ENCODE measurements around the gene NKTR.

The NKTR gene

GRCh38 chr3:42610976-42611375 lies 10.5 kb downstream of the NKTR start:
- H3K4me3 ChIP-seq (ENCODE audit: control insufficient read depth, low read depth, low read length), result no peak overlapping the region
- TF ChIP-seq CTCF (conservative IDR thresholded peaks at IDR 0.05; ENCODE audit: control insufficient read depth, insufficient read depth, low read depth, low read length), result no peak
- peak; percentile 16 for DNase-seq (ENCODE audit: low read depth)

GRCh38 chr3:42612217-42612616 lies 11.7 kb downstream of the NKTR start:
- no peak overlapping the region for H3K4me3 ChIP-seq (ENCODE audit: control insufficient read depth, low read depth, low read length)
- TF ChIP-seq CTCF (conservative IDR thresholded peaks at IDR 0.05; ENCODE audit: control insufficient read depth, insufficient read depth, low read depth, low read length), result no peak
- DNase-seq (ENCODE audit: low read depth), result no peak

GRCh38 chr3:42612928-42613327 lies 12.4 kb downstream of the NKTR start:
- no peak for DNase-seq (ENCODE audit: low read depth)
- TF ChIP-seq CTCF (conservative IDR thresholded peaks at IDR 0.05; ENCODE audit: control insufficient read depth, insufficient read depth, low read depth, low read length), result no peak
- H3K4me3 ChIP-seq (ENCODE audit: control insufficient read depth, low read depth, low read length), result no peak overlapping the region

- H3K4me3 ChIP-seq (ENCODE audit: control insufficient read depth, low read depth, low read length), result no peak overlapping the region
- peak; percentile 47 for TF ChIP-seq CTCF (conservative IDR thresholded peaks at IDR 0.05; ENCODE audit: control insufficient read depth, insufficient read depth, low read depth, low read length)
- peak; percentile 29 for DNase-seq (ENCODE audit: low read depth)
Observed at GRCh38 chr3:42613462-42613861, 13.0 kb downstream of the NKTR start.

- no peak for TF ChIP-seq CTCF (conservative IDR thresholded peaks at IDR 0.05; ENCODE audit: control insufficient read depth, insufficient read depth, low read depth, low read length)
- no peak overlapping the region for H3K4me3 ChIP-seq (ENCODE audit: control insufficient read depth, low read depth, low read length)
- DNase-seq (ENCODE audit: low read depth), result no peak
Observed at GRCh38 chr3:42631620-42632019, 31.1 kb downstream of the NKTR start.

- no peak for TF ChIP-seq CTCF (conservative IDR thresholded peaks at IDR 0.05; ENCODE audit: control insufficient read depth, insufficient read depth, low read depth, low read length)
- peak; percentile 57 for DNase-seq (ENCODE audit: low read depth)
- no peak overlapping the region for H3K4me3 ChIP-seq (ENCODE audit: control insufficient read depth, low read depth, low read length)
Observed at GRCh38 chr3:42632146-42632545, 31.7 kb downstream of the NKTR start.

- no peak overlapping the region for H3K4me3 ChIP-seq (ENCODE audit: control insufficient read depth, low read depth, low read length)
- TF ChIP-seq CTCF (conservative IDR thresholded peaks at IDR 0.05; ENCODE audit: control insufficient read depth, insufficient read depth, low read depth, low read length), result no peak
- no peak for DNase-seq (ENCODE audit: low read depth)
Observed at GRCh38 chr3:42633544-42633943, 33.1 kb downstream of the NKTR start.

Data from fibroblast of mammary gland (primary cell).